Measurements from ENCODE around the gene STARD8. TPM values are rescaled to one million over a fixed set of nuclear protein-coding genes. Genes with fewer than 3 reads are reported as not detected.

The STARD8 gene
- total RNA-seq, 2 donors from 2014 or later, result 15.8 to 19.8 TPM

DNA sequence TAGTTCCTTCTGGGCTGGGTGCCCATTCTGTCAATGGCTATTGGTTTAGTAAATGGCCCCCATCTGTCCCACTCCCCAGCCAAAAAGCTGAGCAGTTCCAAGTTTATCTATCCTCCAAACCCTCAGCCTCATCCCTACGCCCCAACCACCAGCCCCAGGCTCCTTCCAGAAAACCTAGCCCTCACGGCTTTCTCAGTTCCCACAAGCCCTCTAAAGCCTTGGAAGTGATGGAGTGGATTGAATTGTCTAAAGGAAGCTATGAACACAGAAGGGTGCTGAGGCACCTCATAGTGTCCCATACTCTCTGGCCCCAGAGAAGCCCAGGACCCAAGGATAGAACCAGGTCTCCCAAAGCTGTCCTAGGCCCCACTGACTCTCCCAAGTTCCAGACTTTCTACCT is 105.8 kb downstream of the STARD8 start:
- H3K27me3 ChIP-seq (replicated peaks; ENCODE audit: insufficient read depth), result no peaks in the 10 kb centered on the region
- TF ChIP-seq, protein P1, sequence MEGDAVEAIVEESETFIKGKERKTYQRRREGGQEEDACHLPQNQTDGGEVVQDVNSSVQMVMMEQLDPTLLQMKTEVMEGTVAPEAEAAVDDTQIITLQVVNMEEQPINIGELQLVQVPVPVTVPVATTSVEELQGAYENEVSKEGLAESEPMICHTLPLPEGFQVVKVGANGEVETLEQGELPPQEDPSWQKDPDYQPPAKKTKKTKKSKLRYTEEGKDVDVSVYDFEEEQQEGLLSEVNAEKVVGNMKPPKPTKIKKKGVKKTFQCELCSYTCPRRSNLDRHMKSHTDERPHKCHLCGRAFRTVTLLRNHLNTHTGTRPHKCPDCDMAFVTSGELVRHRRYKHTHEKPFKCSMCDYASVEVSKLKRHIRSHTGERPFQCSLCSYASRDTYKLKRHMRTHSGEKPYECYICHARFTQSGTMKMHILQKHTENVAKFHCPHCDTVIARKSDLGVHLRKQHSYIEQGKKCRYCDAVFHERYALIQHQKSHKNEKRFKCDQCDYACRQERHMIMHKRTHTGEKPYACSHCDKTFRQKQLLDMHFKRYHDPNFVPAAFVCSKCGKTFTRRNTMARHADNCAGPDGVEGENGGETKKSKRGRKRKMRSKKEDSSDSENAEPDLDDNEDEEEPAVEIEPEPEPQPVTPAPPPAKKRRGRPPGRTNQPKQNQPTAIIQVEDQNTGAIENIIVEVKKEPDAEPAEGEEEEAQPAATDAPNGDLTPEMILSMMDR (IDR thresholded peaks at IDR 0.05), result no peak
- ATAC-seq (ENCODE audit: insufficient number of reproducible peaks, low FRiP score, low read depth) (no peak), DNase-seq (ENCODE audit: low spot score) (no peak)
- no peak overlapping the region for H3K27ac ChIP-seq
- no peaks in the 10 kb centered on the region for H3K36me3 ChIP-seq
- no peaks in the 10 kb centered on the region for H3K4me1 ChIP-seq (ENCODE audit: control insufficient read depth in 1 of 2, low read depth in 2 of 2)
- H3K9me3 ChIP-seq, result no peaks in the 10 kb centered on the region
- no peak overlapping the region for H3K4me3 ChIP-seq

- H3K9me3 ChIP-seq, result no peaks in the 10 kb centered on the region
- ATAC-seq (ENCODE audit: insufficient number of reproducible peaks, low FRiP score, low read depth) (no peak), DNase-seq (ENCODE audit: low spot score) (no peak)
- H3K27ac ChIP-seq, result no peak overlapping the region
- H3K4me3 ChIP-seq, result no peak overlapping the region
- no peaks in the 10 kb centered on the region for H3K4me1 ChIP-seq (ENCODE audit: control insufficient read depth in 1 of 2, low read depth in 2 of 2)
- TF ChIP-seq, protein P1 (IDR thresholded peaks at IDR 0.05), result no peak
- no peaks in the 10 kb centered on the region for H3K27me3 ChIP-seq (replicated peaks; ENCODE audit: insufficient read depth)
- no peaks in the 10 kb centered on the region for H3K36me3 ChIP-seq
Observed at GRCh38 chrX:68754406-68754805, 106.9 kb downstream of the STARD8 start.

- H3K27ac ChIP-seq, result no peak overlapping the region
- H3K36me3 ChIP-seq, result no peaks in the 10 kb centered on the region
- no peak overlapping the region for H3K4me3 ChIP-seq
- TF ChIP-seq, protein P1 (IDR thresholded peaks at IDR 0.05), result no peak
- no peak for DNase-seq (ENCODE audit: low spot score)
- no peak for ATAC-seq (ENCODE audit: insufficient number of reproducible peaks, low FRiP score, low read depth)
- no peaks in the 10 kb centered on the region for H3K9me3 ChIP-seq
- no peaks in the 10 kb centered on the region for H3K4me1 ChIP-seq (ENCODE audit: control insufficient read depth in 1 of 2, low read depth in 2 of 2)
- no peaks in the 10 kb centered on the region for H3K27me3 ChIP-seq (replicated peaks; ENCODE audit: insufficient read depth)
Observed at GRCh38 chrX:68755616-68756125, 108.2 kb downstream of the STARD8 start.

DNA sequence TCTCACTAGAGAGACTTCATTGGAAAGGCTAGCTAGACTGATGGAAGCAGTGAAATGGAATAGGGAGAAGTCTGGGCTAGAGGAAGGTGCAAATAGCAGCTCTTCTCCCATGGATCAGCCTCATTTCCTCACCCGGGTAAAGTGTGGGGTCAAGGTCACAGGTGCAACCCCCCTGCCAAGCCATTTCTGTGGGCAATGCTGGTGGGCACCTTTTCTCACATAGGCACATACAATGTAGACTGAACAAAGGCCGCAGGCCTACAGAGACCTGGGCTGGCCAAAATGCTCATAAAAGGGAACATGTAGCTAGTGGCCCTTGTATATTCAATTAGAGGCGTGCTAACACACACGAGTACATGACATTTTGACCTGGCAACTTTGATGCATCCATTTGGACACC is 109.9 kb downstream of the STARD8 start:
- Histone ChIP-seq H3K4me1 (ENCODE audit: control insufficient read depth in 1 of 2, low read depth in 2 of 2) (no peaks in the 10 kb centered on the region), H3K27me3 (replicated peaks; ENCODE audit: insufficient read depth) (no peaks in the 10 kb centered on the region), H3K9me3 (no peaks in the 10 kb centered on the region), H3K4me3 (no peak overlapping the region), H3K27ac (no peak overlapping the region), H3K36me3 (no peaks in the 10 kb centered on the region)
- ATAC-seq (ENCODE audit: insufficient number of reproducible peaks, low FRiP score, low read depth), result no peak
- no peak for DNase-seq (ENCODE audit: low spot score)
- TF ChIP-seq, protein P1 (IDR thresholded peaks at IDR 0.05), result no peak

DNA sequence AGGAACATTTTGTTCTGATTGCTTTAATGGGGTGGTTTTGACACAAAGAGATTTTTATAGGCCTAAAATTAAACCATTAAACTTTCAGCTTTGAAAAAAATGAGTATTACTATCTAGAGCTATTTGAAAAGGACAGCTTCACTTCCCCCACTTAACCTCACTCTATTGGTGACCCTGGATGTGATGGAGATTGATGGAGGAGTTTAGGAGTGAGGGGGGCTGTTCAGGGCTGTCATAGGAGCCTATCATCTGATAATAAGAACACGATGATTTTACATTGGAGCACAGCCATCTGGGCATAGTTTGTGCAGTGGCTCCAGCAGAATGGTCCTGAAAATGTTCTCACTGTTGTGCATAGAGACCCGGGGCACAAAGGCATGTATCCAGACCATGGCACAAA is 110.3 kb downstream of the STARD8 start:
- no peaks in the 10 kb centered on the region for H3K9me3 ChIP-seq
- H3K4me3 ChIP-seq, result no peak overlapping the region
- H3K27me3 ChIP-seq (replicated peaks; ENCODE audit: insufficient read depth), result no peaks in the 10 kb centered on the region
- no peak overlapping the region for H3K27ac ChIP-seq
- H3K4me1 ChIP-seq (ENCODE audit: control insufficient read depth in 1 of 2, low read depth in 2 of 2), result no peaks in the 10 kb centered on the region
- DNase-seq (ENCODE audit: low spot score) (no peak), ATAC-seq (ENCODE audit: insufficient number of reproducible peaks, low FRiP score, low read depth) (no peak)
- no peaks in the 10 kb centered on the region for H3K36me3 ChIP-seq
- TF ChIP-seq, protein P1 (IDR thresholded peaks at IDR 0.05), result no peak

Data from thoracic aorta (tissue), 2 donors.